DOHH2 (cell line): ENCODE results near the gene PEF1.

Source experiments
- H3F3A ChIP-seq: fragments of 200-600 bp; sonication (generic), shearing (Covaris generic); 2 replicates; pipeline ENCODE4 v1.6.0; 2016; ENCODE audit warnings: antibody characterized with exemption, mild to moderate bottlenecking; ENCODE audit not compliant: control insufficient read depth, insufficient read depth
- H3K27ac ChIP-seq: fragments of 200-600 bp; sonication (generic); 2 replicates; pipeline ENCODE4 v1.5.1; 2014; ENCODE audit warnings: low read depth, mild to moderate bottlenecking, low read length, moderate library complexity
- H3K27me3 ChIP-seq: fragments of 200-600 bp; sonication (generic); 2 replicates; pipeline ENCODE4 v1.6.1; 2014; ENCODE audit warnings: mild to moderate bottlenecking, low read length, mixed read lengths; ENCODE audit not compliant: control insufficient read depth
- H3K36me3 ChIP-seq: fragments of 200-600 bp; sonication (generic); 2 replicates; pipeline ENCODE4 v1.6.1; 2014; ENCODE audit warnings: mild to moderate bottlenecking, low read length, moderate library complexity, mixed read lengths; ENCODE audit not compliant: control insufficient read depth
- H3K4me1 ChIP-seq: fragments of 200-600 bp; sonication (generic); 2 replicates; pipeline ENCODE4 v1.6.1; 2014; ENCODE audit warnings: mild to moderate bottlenecking, low read length, mixed read lengths; ENCODE audit not compliant: control insufficient read depth
- H3K4me2 ChIP-seq: fragments of 200-600 bp; sonication (generic); 2 replicates; pipeline ENCODE4 v1.6.0; 2014; ENCODE audit warnings: mild to moderate bottlenecking, low read length, moderate library complexity
- H3K4me3 ChIP-seq: fragments of 200-600 bp; sonication (generic); 2 replicates; pipeline ENCODE4 v1.5.1; 2014; ENCODE audit warnings: mild to moderate bottlenecking, low read length, mixed read lengths
- H3K79me2 ChIP-seq: fragments of 200-600 bp; sonication (generic); 2 replicates; pipeline ENCODE4 v1.6.1; 2014; ENCODE audit warnings: mild to moderate bottlenecking, low read length, mixed read lengths; ENCODE audit not compliant: control insufficient read depth
- H3K9me2 ChIP-seq: fragments of 200-600 bp; sonication (generic); replicated peaks from 2 replicates; pipeline ENCODE4 v1.6.1; 2014; ENCODE audit warnings: mild to moderate bottlenecking, low read length, mixed read lengths; ENCODE audit not compliant: control insufficient read depth
- H3K9me3 ChIP-seq: fragments of 200-600 bp; sonication (generic); 2 replicates; pipeline ENCODE4 v1.6.1; 2014; ENCODE audit warnings: antibody characterized with exemption, low read length, mixed read lengths; ENCODE audit not compliant: control insufficient read depth, insufficient read depth
- H4K20me1 ChIP-seq: fragments of 200-600 bp; sonication (generic); 2 replicates; pipeline ENCODE4 v1.6.0; 2014; ENCODE audit warnings: low read depth, mild to moderate bottlenecking, antibody characterized with exemption, low read length, moderate library complexity; ENCODE audit not compliant: control insufficient read depth, insufficient read depth
- CTCF ChIP-seq: fragments of 200-600 bp; sonication (generic); IDR thresholded peaks from one replicate; pipeline ENCODE4 v1.5.1; 2014; ENCODE audit warnings: antibody characterized with exemption, mild to moderate bottlenecking, low read depth, low read length; ENCODE audit not compliant: poor library complexity, severe bottlenecking
- EZH2phosphoT487 ChIP-seq: fragments of 200-600 bp; sonication (generic); IDR thresholded peaks from 2 replicates; pipeline ENCODE4 v1.6.1; 2017; ENCODE audit warnings: borderline replicate concordance, mild to moderate bottlenecking, antibody characterized with exemption, low read length, moderate library complexity, mixed read lengths

PEF1 gene

GRCh38 chr1:31679091-31679490, 34.4 kb upstream of the PEF1 start:
- H3K36me3 ChIP-seq, result no peaks in the 10 kb centered on the region
- no peak overlapping the region for H3K27ac ChIP-seq
- no peak overlapping the region for H3K4me3 ChIP-seq
- no peak overlapping the region for H3K4me2 ChIP-seq
- no peaks in the 10 kb centered on the region for H3F3A ChIP-seq
- no peaks in the 10 kb centered on the region for H3K9me3 ChIP-seq
- no peaks in the 10 kb centered on the region for H3K9me2 ChIP-seq
- H3K27me3 ChIP-seq, result peaks cover 35% of the 10 kb centered on the region
- H3K4me1 ChIP-seq, result no peaks in the 10 kb centered on the region
- no peaks in the 10 kb centered on the region for H3K79me2 ChIP-seq
- no peaks in the 10 kb centered on the region; the same call in 1 of the 2 replicates for H4K20me1 ChIP-seq
- TF ChIP-seq EZH2phosphoT487 (no peak), CTCF (no peak)

GRCh38 chr1:31678681-31679080, 34.0 kb upstream of the PEF1 start:
- no peaks in the 10 kb centered on the region for H3K79me2 ChIP-seq
- H3K4me1 ChIP-seq, result no peaks in the 10 kb centered on the region
- H3F3A ChIP-seq, result no peaks in the 10 kb centered on the region
- peaks cover 35% of the 10 kb centered on the region for H3K27me3 ChIP-seq
- H3K36me3 ChIP-seq, result no peaks in the 10 kb centered on the region
- H3K4me2 ChIP-seq, result no peak overlapping the region
- TF ChIP-seq EZH2phosphoT487 (no peak), CTCF (no peak)
- no peak overlapping the region for H3K4me3 ChIP-seq
- no peaks in the 10 kb centered on the region for H3K9me2 ChIP-seq
- H4K20me1 ChIP-seq, result no peaks in the 10 kb centered on the region; the same call in 1 of the 2 replicates
- no peaks in the 10 kb centered on the region for H3K9me3 ChIP-seq
- H3K27ac ChIP-seq, result no peak overlapping the region

GRCh38 chr1:31677949-31678348, 33.3 kb upstream of the PEF1 start:
- Histone ChIP-seq H3K9me3 (no peaks in the 10 kb centered on the region), H3K4me1 (no peaks in the 10 kb centered on the region), H3K27ac (no peak overlapping the region), H3K36me3 (no peaks in the 10 kb centered on the region), H3K9me2 (no peaks in the 10 kb centered on the region), H3K4me2 (no peak overlapping the region), H3K4me3 (no peak overlapping the region), H3K27me3 (peaks cover 35% of the 10 kb centered on the region), H3F3A (no peaks in the 10 kb centered on the region), H4K20me1 (no peaks in the 10 kb centered on the region; the same call in 1 of the 2 replicates), H3K79me2 (no peaks in the 10 kb centered on the region)
- TF ChIP-seq EZH2phosphoT487 (no peak), CTCF (no peak)
